A549 (cell line): ENCODE measurements around the gene CCDC40.

Experiments
- EP300 ChIP-seq, 2 experiments: fragments of >200 bp; sonication (Bioruptor Twin); formaldehyde crosslinking; IDR thresholded peaks; 2 replicates in 1 of 2; 3 replicates in 1 of 2; pipeline ENCODE4 v1.6.1; 2016 to 2017
- FOSB ChIP-seq: fragments of 250-450 bp; sonication (Bioruptor Pico); IDR thresholded peaks from 2 replicates; pipeline ENCODE4 v1.5.0; 2020; ENCODE audit warnings: mild to moderate bottlenecking, moderate library complexity
- FOSL2 ChIP-seq, 2 experiments: fragments of 450-650 bp in 1 of 2; fragments of >200 bp in 1 of 2; sonication (Bioruptor Twin) in 1 of 2; formaldehyde crosslinking; IDR thresholded peaks; 2 replicates each; pipeline versions ENCODE4 v1.5.0 to v1.6.1; 2016 to 2020; ENCODE audit warnings: mild to moderate bottlenecking in 1 of 2, moderate library complexity in 1 of 2
- HOXB13 ChIP-seq: fragments of 250-450 bp; sonication (Bioruptor Pico); IDR thresholded peaks from 2 replicates; pipeline ENCODE4 v1.5.0; 2020; ENCODE audit warnings: low read depth, mild to moderate bottlenecking, moderate library complexity
- JUNB ChIP-seq: fragments of >200 bp; sonication (Bioruptor Twin); formaldehyde crosslinking; IDR thresholded peaks from 2 replicates; pipeline ENCODE4 v1.6.1; 2016
- KDM1A ChIP-seq: fragments of 200-600 bp; sonication (generic); IDR thresholded peaks from 2 replicates; pipeline ENCODE4 v1.6.1; 2016; ENCODE audit warnings: low read depth, mild to moderate bottlenecking
- POLR2A ChIP-seq: IDR thresholded peaks from 2 replicates; pipeline ENCODE4 v1.6.1; 2012; ENCODE audit warnings: mild to moderate bottlenecking, low read length
- RAD21 ChIP-seq, 2 experiments: fragments of >200 bp in 1 of 2; sonication (Bioruptor Twin) in 1 of 2; formaldehyde crosslinking in 1 of 2; IDR thresholded peaks in 1 of 2; conservative IDR thresholded peaks in 1 of 2; 2 replicates in 1 of 2; 3 replicates in 1 of 2; pipeline ENCODE4 v1.6.1; 2012 to 2018; ENCODE audit warnings: inconsistent platforms in 1 of 2
- SMC3 ChIP-seq: fragments of >200 bp; sonication (Bioruptor Twin); formaldehyde crosslinking; IDR thresholded peaks from 3 replicates; pipeline ENCODE4 v1.6.1; 2018; ENCODE audit warnings: inconsistent platforms
- SREBF2 ChIP-seq: fragments of 450-650 bp; IDR thresholded peaks from 2 replicates; pipeline ENCODE4 v1.6.1; 2014; ENCODE audit warnings: mild to moderate bottlenecking, moderate library complexity
- ZNF302 ChIP-seq: fragments of 250-450 bp; sonication (Bioruptor Pico); IDR thresholded peaks from 2 replicates; pipeline ENCODE4 v1.9.0; 2021; ENCODE audit warnings: inconsistent platforms, mild to moderate bottlenecking, moderate library complexity
- TF ChIP-seq, protein P1 (sequence below): IDR thresholded peaks from 2 replicates; pipeline ENCODE4 v1.6.1; 2012
- TF ChIP-seq, protein P2 (sequence below): fragments of >200 bp; sonication (Bioruptor Twin); formaldehyde crosslinking; IDR thresholded peaks from 3 replicates; pipeline ENCODE4 v1.5.1; 2016
- TF ChIP-seq, protein P3 (sequence below): fragments of 200-600 bp; sonication (generic); IDR thresholded peaks from 2 replicates; pipeline ENCODE4 v1.6.1; 2016; ENCODE audit warnings: antibody characterized with exemption, mild to moderate bottlenecking, moderate library complexity

DNA sequence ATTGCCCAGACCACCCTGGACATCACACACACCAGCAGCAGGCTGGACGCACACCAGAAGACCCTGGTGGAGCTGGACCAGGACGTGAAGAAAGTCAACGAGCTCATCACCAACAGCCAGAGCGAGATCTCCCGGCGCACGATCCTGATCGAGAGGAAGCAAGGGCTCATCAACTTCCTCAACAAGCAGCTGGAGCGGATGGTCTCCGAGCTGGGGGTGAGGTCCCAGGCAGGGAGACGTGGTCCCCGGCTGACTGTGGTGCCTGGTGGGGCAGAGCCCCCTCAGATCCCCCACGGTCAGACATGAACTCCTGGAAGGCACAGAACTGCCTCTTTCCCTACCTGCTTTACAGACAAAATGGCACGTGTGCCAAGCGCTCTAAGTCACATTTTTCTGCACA lies 48.3 kb downstream of the CCDC40 start:
- no peak for TF ChIP-seq POLR2A
- TF ChIP-seq SREBF2 = no peak
- TF ChIP-seq FOSL2 (IDR thresholded peaks at IDR 0.05) = no peak
- TF ChIP-seq FOSL2 (CRISPR knock-in tag; IDR thresholded peaks at IDR 0.05) = no peak
- TF ChIP-seq, protein P1, sequence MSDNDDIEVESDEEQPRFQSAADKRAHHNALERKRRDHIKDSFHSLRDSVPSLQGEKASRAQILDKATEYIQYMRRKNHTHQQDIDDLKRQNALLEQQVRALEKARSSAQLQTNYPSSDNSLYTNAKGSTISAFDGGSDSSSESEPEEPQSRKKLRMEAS = no peak
- TF ChIP-seq FOSB (CRISPR knock-in tag) = no peak
- TF ChIP-seq, protein P2, sequence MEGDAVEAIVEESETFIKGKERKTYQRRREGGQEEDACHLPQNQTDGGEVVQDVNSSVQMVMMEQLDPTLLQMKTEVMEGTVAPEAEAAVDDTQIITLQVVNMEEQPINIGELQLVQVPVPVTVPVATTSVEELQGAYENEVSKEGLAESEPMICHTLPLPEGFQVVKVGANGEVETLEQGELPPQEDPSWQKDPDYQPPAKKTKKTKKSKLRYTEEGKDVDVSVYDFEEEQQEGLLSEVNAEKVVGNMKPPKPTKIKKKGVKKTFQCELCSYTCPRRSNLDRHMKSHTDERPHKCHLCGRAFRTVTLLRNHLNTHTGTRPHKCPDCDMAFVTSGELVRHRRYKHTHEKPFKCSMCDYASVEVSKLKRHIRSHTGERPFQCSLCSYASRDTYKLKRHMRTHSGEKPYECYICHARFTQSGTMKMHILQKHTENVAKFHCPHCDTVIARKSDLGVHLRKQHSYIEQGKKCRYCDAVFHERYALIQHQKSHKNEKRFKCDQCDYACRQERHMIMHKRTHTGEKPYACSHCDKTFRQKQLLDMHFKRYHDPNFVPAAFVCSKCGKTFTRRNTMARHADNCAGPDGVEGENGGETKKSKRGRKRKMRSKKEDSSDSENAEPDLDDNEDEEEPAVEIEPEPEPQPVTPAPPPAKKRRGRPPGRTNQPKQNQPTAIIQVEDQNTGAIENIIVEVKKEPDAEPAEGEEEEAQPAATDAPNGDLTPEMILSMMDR = no peak
- no peak for TF ChIP-seq RAD21 (conservative IDR thresholded peaks at IDR 0.05 in 1 of 2, IDR thresholded peaks at IDR 0.05 in 1 of 2)
- TF ChIP-seq, protein P3, sequence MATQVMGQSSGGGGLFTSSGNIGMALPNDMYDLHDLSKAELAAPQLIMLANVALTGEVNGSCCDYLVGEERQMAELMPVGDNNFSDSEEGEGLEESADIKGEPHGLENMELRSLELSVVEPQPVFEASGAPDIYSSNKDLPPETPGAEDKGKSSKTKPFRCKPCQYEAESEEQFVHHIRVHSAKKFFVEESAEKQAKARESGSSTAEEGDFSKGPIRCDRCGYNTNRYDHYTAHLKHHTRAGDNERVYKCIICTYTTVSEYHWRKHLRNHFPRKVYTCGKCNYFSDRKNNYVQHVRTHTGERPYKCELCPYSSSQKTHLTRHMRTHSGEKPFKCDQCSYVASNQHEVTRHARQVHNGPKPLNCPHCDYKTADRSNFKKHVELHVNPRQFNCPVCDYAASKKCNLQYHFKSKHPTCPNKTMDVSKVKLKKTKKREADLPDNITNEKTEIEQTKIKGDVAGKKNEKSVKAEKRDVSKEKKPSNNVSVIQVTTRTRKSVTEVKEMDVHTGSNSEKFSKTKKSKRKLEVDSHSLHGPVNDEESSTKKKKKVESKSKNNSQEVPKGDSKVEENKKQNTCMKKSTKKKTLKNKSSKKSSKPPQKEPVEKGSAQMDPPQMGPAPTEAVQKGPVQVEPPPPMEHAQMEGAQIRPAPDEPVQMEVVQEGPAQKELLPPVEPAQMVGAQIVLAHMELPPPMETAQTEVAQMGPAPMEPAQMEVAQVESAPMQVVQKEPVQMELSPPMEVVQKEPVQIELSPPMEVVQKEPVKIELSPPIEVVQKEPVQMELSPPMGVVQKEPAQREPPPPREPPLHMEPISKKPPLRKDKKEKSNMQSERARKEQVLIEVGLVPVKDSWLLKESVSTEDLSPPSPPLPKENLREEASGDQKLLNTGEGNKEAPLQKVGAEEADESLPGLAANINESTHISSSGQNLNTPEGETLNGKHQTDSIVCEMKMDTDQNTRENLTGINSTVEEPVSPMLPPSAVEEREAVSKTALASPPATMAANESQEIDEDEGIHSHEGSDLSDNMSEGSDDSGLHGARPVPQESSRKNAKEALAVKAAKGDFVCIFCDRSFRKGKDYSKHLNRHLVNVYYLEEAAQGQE = no peak
- no peak for TF ChIP-seq KDM1A
- no peak for TF ChIP-seq JUNB
- no peak for TF ChIP-seq SMC3
- no peak for TF ChIP-seq ZNF302 (CRISPR knock-in tag)
- no peak for TF ChIP-seq EP300 (IDR thresholded peaks at IDR 0.05)
- TF ChIP-seq HOXB13 (CRISPR knock-in tag) = no peak
